Measurements from ENCODE around the gene EDRF1.

- TF ChIP-seq JUND (IDR thresholded peaks at IDR 0.05; ENCODE audit: low read length) (no peak), POLR2A (IDR thresholded peaks at IDR 0.05; ENCODE audit: control extremely low read depth in 1 of 2, low read depth in 2 of 2, low read length in 2 of 2) (no peak), CTCF (IDR thresholded peaks at IDR 0.05; ENCODE audit: control extremely low read depth in 1 of 3, insufficient read depth in 1 of 3, low read depth in 1 of 3, low read length in 3 of 3) (no peak), POLR2AphosphoS5 (IDR thresholded peaks at IDR 0.05; ENCODE audit: low read depth, low read length) (no peak), CEBPB (IDR thresholded peaks at IDR 0.05; ENCODE audit: low read depth, low read length) (no peak), EZH2 (IDR thresholded peaks at IDR 0.05; ENCODE audit: low read depth, low read length, severe bottlenecking) (no peak), RAD21 (IDR thresholded peaks at IDR 0.05 in 1 of 2, conservative IDR thresholded peaks at IDR 0.05 in 1 of 2; ENCODE audit: low read depth in 2 of 2, low read length in 2 of 2) (no peak), MAX (IDR thresholded peaks at IDR 0.05) (no peak), GTF2F1 (IDR thresholded peaks at IDR 0.05; ENCODE audit: borderline replicate concordance, low read depth, low read length) (no peak), TAF1 (IDR thresholded peaks at IDR 0.05; ENCODE audit: low read depth, low read length) (no peak)
These were observed 20.6 kb downstream of the EDRF1 start for GRCh38 chr10:125739994-125740679.
